Measurements from ENCODE around the gene SDCCAG8.

SDCCAG8 gene

GRCh38 chr1:243489681-243490546 lies 234.1 kb downstream of the SDCCAG8 start:
- no peak for DNase-seq

GRCh38 chr1:243490748-243491686 lies 235.2 kb downstream of the SDCCAG8 start:
- DNase-seq: no peak

- no peak for DNase-seq
Observed at GRCh38 chr1:243493156-243494129, 237.6 kb downstream of the SDCCAG8 start.

GRCh38 chr1:243494741-243495431 lies 239.0 kb downstream of the SDCCAG8 start:
- DNase-seq: peak; percentile 25

- peak; percentile 91 for DNase-seq
Observed at GRCh38 chr1:243495442-243496186, 239.8 kb downstream of the SDCCAG8 start.

- no peak for DNase-seq
Observed at GRCh38 chr1:243496187-243496646, 240.4 kb downstream of the SDCCAG8 start.

- no peak for DNase-seq
Observed at GRCh38 chr1:243496806-243497205, 241.0 kb downstream of the SDCCAG8 start.

- no peak for DNase-seq
Observed at GRCh38 chr1:243497939-243498681, 242.3 kb downstream of the SDCCAG8 start.

- DNase-seq: no peak
Observed at GRCh38 chr1:243499248-243499647, 243.4 kb downstream of the SDCCAG8 start.

GRCh38 chr1:243499711-243500110 lies 243.9 kb downstream of the SDCCAG8 start:
- no peak for DNase-seq

GRCh38 chr1:243500512-243500911 lies 244.7 kb downstream of the SDCCAG8 start:
- DNase-seq: no peak

GRCh38 chr1:243501002-243501401 lies 245.2 kb downstream of the SDCCAG8 start:
- no peak for DNase-seq

GRCh38 chr1:243503155-243503554 lies 247.3 kb downstream of the SDCCAG8 start:
- DNase-seq: no peak

GRCh38 chr1:243505986-243506689 lies 250.3 kb downstream of the SDCCAG8 start:
- no peak for DNase-seq

GRCh38 chr1:243507001-243507671 lies 251.3 kb downstream of the SDCCAG8 start:
- DNase-seq: peak; percentile 37

GRCh38 chr1:243507672-243508302 lies 251.9 kb downstream of the SDCCAG8 start:
- DNase-seq: no peak

- no peak for DNase-seq
Observed at GRCh38 chr1:243508303-243508713, 252.5 kb downstream of the SDCCAG8 start.

GRCh38 chr1:243508943-243509342 lies 253.1 kb downstream of the SDCCAG8 start:
- no peak for DNase-seq
